NCI-H2196 (cell line): ENCODE data around the gene MYH7B.

Experiments used
- DNase-seq: peaks from one replicate; lab custom pipeline; 2025; ENCODE audit not compliant: unreplicated experiment; lab: John Stamatoyannopoulos, UW

The MYH7B gene

GRCh38 chr20:34955231-34956040 is at the start of gene MYH7B, which contains the start of gene GSS:
Gene MYH7B, plus strand, starts transcription at chr20:34955868. Its CDS starts 22,138 bp downstream, at chr20:34978006.
Gene GSS, minus strand, starts transcription at chr20:34955806. Its CDS starts 3,954 bp downstream, at chr20:34951852.
- DNase-seq, result peak; percentile 99

- DNase-seq, result peak; percentile 36
These were observed 47.8 kb upstream of the MYH7B start for GRCh38 chr20:34907616-34908469.

GRCh38 chr20:34915131-34915530 is 40.5 kb upstream of the MYH7B start:
- no peak for DNase-seq

GRCh38 chr20:34915749-34916455 is 39.8 kb upstream of the MYH7B start:
- DNase-seq, result no peak

- DNase-seq, result no peak
These were observed 38.8 kb upstream of the MYH7B start for GRCh38 chr20:34916774-34917354.

- DNase-seq, result no peak
These were observed 35.6 kb upstream of the MYH7B start for GRCh38 chr20:34920055-34920454.

- DNase-seq, result no peak
These were observed 34.2 kb upstream of the MYH7B start for GRCh38 chr20:34921436-34921835.

GRCh38 chr20:34922654-34923381 is 32.9 kb upstream of the MYH7B start:
- no peak for DNase-seq

GRCh38 chr20:34923414-34923813 is 32.3 kb upstream of the MYH7B start:
- no peak for DNase-seq

- no peak for DNase-seq
These were observed 30.3 kb upstream of the MYH7B start for GRCh38 chr20:34925341-34925740.

- no peak for DNase-seq
These were observed 29.7 kb upstream of the MYH7B start for GRCh38 chr20:34925981-34926380.

- DNase-seq, result no peak
These were observed 29.1 kb upstream of the MYH7B start for GRCh38 chr20:34926581-34926980.

- no peak for DNase-seq
These were observed 27.9 kb upstream of the MYH7B start for GRCh38 chr20:34927736-34928135.

- no peak for DNase-seq
These were observed 27.3 kb upstream of the MYH7B start for GRCh38 chr20:34928411-34928810.

- no peak for DNase-seq
These were observed 23.9 kb upstream of the MYH7B start for GRCh38 chr20:34931771-34932170.

- DNase-seq, result peak; percentile 58
These were observed 17.1 kb upstream of the MYH7B start for GRCh38 chr20:34938466-34939163.

GRCh38 chr20:34940081-34940481 is 15.6 kb upstream of the MYH7B start:
- DNase-seq, result no peak

GRCh38 chr20:34941226-34941625 is 14.4 kb upstream of the MYH7B start:
- no peak for DNase-seq

- DNase-seq, result no peak
These were observed 13.4 kb upstream of the MYH7B start for GRCh38 chr20:34942301-34942700.
